ENCODE results near the gene ITGAX.
"Not testable (repeated sequence)": the region's sequence is repeated elsewhere in the genome, so short reads cannot be mapped to it uniquely, and the experiment has no call there.

Gene ITGAX

GRCh38 chr16:31354394-31355291 lies at the start of gene ITGAX:
TSS of gene ITGAX (plus strand) at chr16:31355176. CDS start at chr16:31355255, 79 bp downstream.
- no peaks in the 10 kb centered on the region for H3K9me3 Mint-ChIP-seq
- peaks cover 48% of the 10 kb centered on the region for H3K36me3 Mint-ChIP-seq (ENCODE audit: low read depth)
- H3K27ac Mint-ChIP-seq, result peak within 1 kb of the TSS; percentile 97
- H3K27me3 Mint-ChIP-seq, result no peaks in the 10 kb centered on the region
- peak within 1 kb of the TSS; percentile 96 for H3K4me3 Mint-ChIP-seq
- H3K4me1 Mint-ChIP-seq (ENCODE audit: low read depth), result peaks cover 92% of the 10 kb centered on the region
- intact Hi-C loops (cut with micrococcal nuclease), result loop anchor here (5.0 to 10.0 kb wide), 3 partner anchors 32 to 227 kb away; partner anchors contain the start of gene FUS

GRCh38 chr16:31305219-31305618 lies 49.8 kb upstream of the ITGAX start:
- H3K4me1 Mint-ChIP-seq (ENCODE audit: low read depth), result peaks cover 62% of the 10 kb centered on the region
- no peaks in the 10 kb centered on the region for H3K9me3 Mint-ChIP-seq
- H3K4me3 Mint-ChIP-seq, result no peak overlapping the region
- H3K27me3 Mint-ChIP-seq, result no peaks in the 10 kb centered on the region
- peaks cover 86% of the 10 kb centered on the region for H3K36me3 Mint-ChIP-seq (ENCODE audit: low read depth)
- H3K27ac Mint-ChIP-seq, result no peak overlapping the region
- intact Hi-C loops (cut with micrococcal nuclease), result no loop called here

- H3K27me3 Mint-ChIP-seq; intact Hi-C loops (cut with micrococcal nuclease); H3K27ac Mint-ChIP-seq; H3K4me3 Mint-ChIP-seq; H3K9me3 Mint-ChIP-seq: not testable (repeated sequence)
- Mint-ChIP-seq H3K4me1 (ENCODE audit: low read depth) (peaks cover 42% of the 10 kb centered on the region), H3K36me3 (ENCODE audit: low read depth) (peaks cover 88% of the 10 kb centered on the region)
Measured at GRCh38 chr16:31308381-31308780, 46.6 kb upstream of the ITGAX start.

- intact Hi-C loops (cut with micrococcal nuclease), result loop anchor here (5.0 to 10.0 kb wide), 2 partner anchors 35 to 122 kb away; partner anchors contain the start of genes ITGAX and ZNF843
- Mint-ChIP-seq H3K4me3 (no peak overlapping the region), H3K4me1 (ENCODE audit: low read depth) (peaks cover 24% of the 10 kb centered on the region), H3K27ac (no peak overlapping the region), H3K36me3 (ENCODE audit: low read depth) (peaks cover 99% of the 10 kb centered on the region), H3K27me3 (no peaks in the 10 kb centered on the region), H3K9me3 (peaks cover under 1% of the 10 kb centered on the region)
Measured at GRCh38 chr16:31322500-31322899, 32.5 kb upstream of the ITGAX start.

GRCh38 chr16:31323959-31324629 lies 30.9 kb upstream of the ITGAX start:
- H3K36me3 Mint-ChIP-seq (ENCODE audit: low read depth), result peaks cover 99% of the 10 kb centered on the region
- no peak overlapping the region for H3K4me3 Mint-ChIP-seq
- intact Hi-C loops (cut with micrococcal nuclease), result loop anchor here (5.0 to 10.0 kb wide), 2 partner anchors 33 to 121 kb away; partner anchors contain the start of genes ITGAX and ZNF843
- H3K27ac Mint-ChIP-seq, result no peak overlapping the region
- H3K9me3 Mint-ChIP-seq, result no peaks in the 10 kb centered on the region
- peaks cover 28% of the 10 kb centered on the region for H3K4me1 Mint-ChIP-seq (ENCODE audit: low read depth)
- no peaks in the 10 kb centered on the region for H3K27me3 Mint-ChIP-seq

GRCh38 chr16:31325171-31325570 lies 29.8 kb upstream of the ITGAX start:
- Mint-ChIP-seq H3K27me3 (no peaks in the 10 kb centered on the region), H3K9me3 (no peaks in the 10 kb centered on the region), H3K4me3 (no peak overlapping the region), H3K36me3 (ENCODE audit: low read depth) (peaks cover 100% of the 10 kb centered on the region), H3K4me1 (ENCODE audit: low read depth) (peaks cover 34% of the 10 kb centered on the region), H3K27ac (no peak overlapping the region)
- intact Hi-C loops (cut with micrococcal nuclease), result loop anchor here (10.0 kb wide), 1 partner anchor 120 kb away; the partner anchor contains the start of gene ZNF843

GRCh38 chr16:31327646-31328225 lies 27.2 kb upstream of the ITGAX start:
- Mint-ChIP-seq H3K4me1 (ENCODE audit: low read depth) (peaks cover 52% of the 10 kb centered on the region), H3K27me3 (no peaks in the 10 kb centered on the region), H3K9me3 (no peaks in the 10 kb centered on the region), H3K27ac (peak overlapping the region; percentile 33), H3K4me3 (no peak overlapping the region), H3K36me3 (ENCODE audit: low read depth) (peaks cover 100% of the 10 kb centered on the region)
- intact Hi-C loops (cut with micrococcal nuclease), result loop anchor here (10.0 kb wide), 1 partner anchor 117 kb away; the partner anchor contains the start of gene ZNF843

- intact Hi-C loops (cut with micrococcal nuclease), result loop anchor here (10.0 kb wide), 1 partner anchor 116 kb away; the partner anchor contains the start of gene ZNF843
- H3K27me3 Mint-ChIP-seq, result no peaks in the 10 kb centered on the region
- H3K9me3 Mint-ChIP-seq, result no peaks in the 10 kb centered on the region
- no peak overlapping the region for H3K4me3 Mint-ChIP-seq
- H3K27ac Mint-ChIP-seq, result no peak overlapping the region
- H3K4me1 Mint-ChIP-seq (ENCODE audit: low read depth), result peaks cover 50% of the 10 kb centered on the region
- peaks cover 95% of the 10 kb centered on the region for H3K36me3 Mint-ChIP-seq (ENCODE audit: low read depth)
Measured at GRCh38 chr16:31328322-31329052, 26.5 kb upstream of the ITGAX start.

GRCh38 chr16:31329671-31330552 lies 25.1 kb upstream of the ITGAX start:
- no peak overlapping the region for H3K4me3 Mint-ChIP-seq
- H3K36me3 Mint-ChIP-seq (ENCODE audit: low read depth), result peaks cover 81% of the 10 kb centered on the region
- intact Hi-C loops (cut with micrococcal nuclease), result loop anchor here (10.0 kb wide), 1 partner anchor 115 kb away; the partner anchor contains the start of gene ZNF843
- peak overlapping the region; percentile 9 for H3K27ac Mint-ChIP-seq
- peaks cover 63% of the 10 kb centered on the region for H3K4me1 Mint-ChIP-seq (ENCODE audit: low read depth)
- H3K27me3 Mint-ChIP-seq, result no peaks in the 10 kb centered on the region
- no peaks in the 10 kb centered on the region for H3K9me3 Mint-ChIP-seq

- intact Hi-C loops (cut with micrococcal nuclease), result no loop called here
- Mint-ChIP-seq H3K27me3 (no peaks in the 10 kb centered on the region), H3K4me3 (peak overlapping the region; percentile 2), H3K4me1 (ENCODE audit: low read depth) (peaks cover 64% of the 10 kb centered on the region), H3K9me3 (no peaks in the 10 kb centered on the region), H3K27ac (peak overlapping the region; percentile 9), H3K36me3 (ENCODE audit: low read depth) (peaks cover 75% of the 10 kb centered on the region)
Measured at GRCh38 chr16:31330553-31330890, 24.5 kb upstream of the ITGAX start.

GRCh38 chr16:31331141-31331764 lies 23.7 kb upstream of the ITGAX start:
- H3K27me3 Mint-ChIP-seq, result no peaks in the 10 kb centered on the region
- H3K9me3 Mint-ChIP-seq, result no peaks in the 10 kb centered on the region
- H3K36me3 Mint-ChIP-seq (ENCODE audit: low read depth), result peaks cover 68% of the 10 kb centered on the region
- peaks cover 70% of the 10 kb centered on the region for H3K4me1 Mint-ChIP-seq (ENCODE audit: low read depth)
- peak overlapping the region; percentile 18 for H3K4me3 Mint-ChIP-seq
- H3K27ac Mint-ChIP-seq, result peak overlapping the region; percentile 9
- intact Hi-C loops (cut with micrococcal nuclease), result no loop called here

- H3K4me1 Mint-ChIP-seq (ENCODE audit: low read depth), result peaks cover 74% of the 10 kb centered on the region
- peak overlapping the region; percentile 9 for H3K27ac Mint-ChIP-seq
- no peaks in the 10 kb centered on the region for H3K9me3 Mint-ChIP-seq
- H3K36me3 Mint-ChIP-seq (ENCODE audit: low read depth), result peaks cover 62% of the 10 kb centered on the region
- H3K27me3 Mint-ChIP-seq, result no peaks in the 10 kb centered on the region
- intact Hi-C loops (cut with micrococcal nuclease), result no loop called here
- no peak overlapping the region for H3K4me3 Mint-ChIP-seq
Measured at GRCh38 chr16:31331807-31332301, 23.1 kb upstream of the ITGAX start.
